IPS-15b (cell line): ENCODE measurements around the gene ABHD13.
"Not testable (repeated sequence)": the region's sequence is repeated elsewhere in the genome, so short reads cannot be mapped to it uniquely, and the experiment has no call there.

Source experiments
- H3K27me3 ChIP-seq: one replicate; pipeline ENCODE4 v1.6.1; 2013; ENCODE audit warnings: low read length; ENCODE audit not compliant: control insufficient read depth, insufficient read depth
- H3K36me3 ChIP-seq: one replicate; pipeline ENCODE4 v1.6.1; 2013; ENCODE audit warnings: low read length; ENCODE audit not compliant: control insufficient read depth, insufficient read depth
- H3K4me1 ChIP-seq: one replicate; pipeline ENCODE4 v1.6.1; 2013; ENCODE audit warnings: mild to moderate bottlenecking, low read length; ENCODE audit not compliant: control insufficient read depth, insufficient read depth
- H3K4me3 ChIP-seq: one replicate; pipeline ENCODE4 v1.5.1; 2013; ENCODE audit warnings: low read depth, low read length
- H3K9ac ChIP-seq: one replicate; pipeline ENCODE4 v1.6.1; 2013; ENCODE audit warnings: low read depth, mild to moderate bottlenecking, low read length
- H3K9me3 ChIP-seq: one replicate; pipeline ENCODE4 v1.6.1; 2013; ENCODE audit warnings: mild to moderate bottlenecking, low read length; ENCODE audit not compliant: control insufficient read depth, insufficient read depth

ABHD13 gene

GRCh38 chr13:108200781-108201398, 17.3 kb upstream of the ABHD13 start:
- H3K4me3 ChIP-seq = no peak overlapping the region
- H3K27me3 ChIP-seq = no peaks in the 10 kb centered on the region
- no peaks in the 10 kb centered on the region for H3K4me1 ChIP-seq
- no peak overlapping the region for H3K9ac ChIP-seq
- H3K36me3 ChIP-seq = no peaks in the 10 kb centered on the region
- H3K9me3 ChIP-seq = no peaks in the 10 kb centered on the region

- H3K4me3 ChIP-seq = no peak overlapping the region
- H3K27me3 ChIP-seq = no peaks in the 10 kb centered on the region
- peaks cover 2% of the 10 kb centered on the region for H3K4me1 ChIP-seq
- no peaks in the 10 kb centered on the region for H3K9me3 ChIP-seq
- H3K36me3 ChIP-seq = no peaks in the 10 kb centered on the region
- H3K9ac ChIP-seq = no peak overlapping the region
Measured at GRCh38 chr13:108210551-108210950, 7.6 kb upstream of the ABHD13 start.

- Histone ChIP-seq H3K9me3 (no peaks in the 10 kb centered on the region), H3K27me3 (no peaks in the 10 kb centered on the region), H3K36me3 (no peaks in the 10 kb centered on the region), H3K4me1 (peaks cover 2% of the 10 kb centered on the region), H3K9ac (no peak overlapping the region), H3K4me3 (no peak overlapping the region)
Measured at GRCh38 chr13:108212886-108213285, 5.3 kb upstream of the ABHD13 start.

GRCh38 chr13:108213946-108214345, 4.2 kb upstream of the ABHD13 start:
- H3K9ac ChIP-seq = no peak overlapping the region
- peak overlapping the region; percentile 92 for H3K4me3 ChIP-seq

GRCh38 chr13:108214441-108215271, 3.5 kb upstream of the ABHD13 start:
- no peaks in the 10 kb centered on the region for H3K27me3 ChIP-seq
- peak overlapping the region; percentile 24 for H3K9ac ChIP-seq
- no peaks in the 10 kb centered on the region for H3K36me3 ChIP-seq
- peak overlapping the region; percentile 92 for H3K4me3 ChIP-seq
- peaks cover 3% of the 10 kb centered on the region for H3K4me1 ChIP-seq
- H3K9me3 ChIP-seq = no peaks in the 10 kb centered on the region

More at GRCh38 chr13:108213946-108214345, 4.2 kb upstream of the ABHD13 start:
- Histone ChIP-seq H3K27me3 (no peaks in the 10 kb centered on the region), H3K9me3 (no peaks in the 10 kb centered on the region), H3K4me1 (peaks cover 2% of the 10 kb centered on the region), H3K36me3 (no peaks in the 10 kb centered on the region)

GRCh38 chr13:108215436-108215835, 2.8 kb upstream of the ABHD13 start, which contains the start of gene LIG4:
LIG4 (minus strand) TSS chr13:108215536; CDS start chr13:108211268, 4,268 bp downstream.
- Histone ChIP-seq H3K9ac (peak within 1 kb of the TSS; percentile 24), H3K4me3 (peak within 1 kb of the TSS; percentile 92), H3K27me3 (no peaks in the 10 kb centered on the region), H3K36me3 (no peaks in the 10 kb centered on the region), H3K9me3 (no peaks in the 10 kb centered on the region), H3K4me1 (peaks cover 5% of the 10 kb centered on the region)

GRCh38 chr13:108217307-108218043, 717 bp upstream of the ABHD13 start:
- not testable (repeated sequence) for H3K9me3 ChIP-seq, H3K36me3 ChIP-seq, H3K27me3 ChIP-seq, H3K4me1 ChIP-seq
- peak overlapping the region; percentile 94 for H3K9ac ChIP-seq
- H3K4me3 ChIP-seq = peak overlapping the region; percentile 95

GRCh38 chr13:108220041-108220440, 1.8 kb downstream of the ABHD13 start:
- H3K9me3 ChIP-seq = no peaks in the 10 kb centered on the region
- no peaks in the 10 kb centered on the region for H3K27me3 ChIP-seq
- peaks cover 3% of the 10 kb centered on the region for H3K4me1 ChIP-seq
- H3K4me3 ChIP-seq = no peak overlapping the region
- H3K9ac ChIP-seq = no peak overlapping the region
- H3K36me3 ChIP-seq = no peaks in the 10 kb centered on the region

- H3K36me3 ChIP-seq = no peaks in the 10 kb centered on the region
- H3K9ac ChIP-seq = no peak overlapping the region
- no peak overlapping the region for H3K4me3 ChIP-seq
- no peaks in the 10 kb centered on the region for H3K27me3 ChIP-seq
- peaks cover 3% of the 10 kb centered on the region for H3K4me1 ChIP-seq
- no peaks in the 10 kb centered on the region for H3K9me3 ChIP-seq
Measured at GRCh38 chr13:108223687-108224503, 5.7 kb downstream of the ABHD13 start.

GRCh38 chr13:108225440-108225839, 7.2 kb downstream of the ABHD13 start:
- Histone ChIP-seq H3K4me1 (no peaks in the 10 kb centered on the region), H3K27me3 (no peaks in the 10 kb centered on the region), H3K9me3 (no peaks in the 10 kb centered on the region), H3K4me3 (no peak overlapping the region), H3K9ac (no peak overlapping the region), H3K36me3 (no peaks in the 10 kb centered on the region)

- H3K36me3 ChIP-seq = no peaks in the 10 kb centered on the region
- no peaks in the 10 kb centered on the region for H3K27me3 ChIP-seq
- H3K9me3 ChIP-seq = no peaks in the 10 kb centered on the region
- H3K4me1 ChIP-seq = no peaks in the 10 kb centered on the region
- no peak overlapping the region for H3K9ac ChIP-seq
- H3K4me3 ChIP-seq = no peak overlapping the region
Measured at GRCh38 chr13:108226184-108226583, 8.0 kb downstream of the ABHD13 start.
